Measurements from ENCODE around the gene PDSS1. TPM values are rescaled to one million over a fixed set of nuclear protein-coding genes. Genes with fewer than 3 reads are reported as not detected.

The PDSS1 gene
- total and polyA plus RNA-seq, 2 of the 13 experiments (the other 11 are each of a cell fraction or from before 2014, with no cell fraction given): 18.7 to 19.3 TPM

DNA sequence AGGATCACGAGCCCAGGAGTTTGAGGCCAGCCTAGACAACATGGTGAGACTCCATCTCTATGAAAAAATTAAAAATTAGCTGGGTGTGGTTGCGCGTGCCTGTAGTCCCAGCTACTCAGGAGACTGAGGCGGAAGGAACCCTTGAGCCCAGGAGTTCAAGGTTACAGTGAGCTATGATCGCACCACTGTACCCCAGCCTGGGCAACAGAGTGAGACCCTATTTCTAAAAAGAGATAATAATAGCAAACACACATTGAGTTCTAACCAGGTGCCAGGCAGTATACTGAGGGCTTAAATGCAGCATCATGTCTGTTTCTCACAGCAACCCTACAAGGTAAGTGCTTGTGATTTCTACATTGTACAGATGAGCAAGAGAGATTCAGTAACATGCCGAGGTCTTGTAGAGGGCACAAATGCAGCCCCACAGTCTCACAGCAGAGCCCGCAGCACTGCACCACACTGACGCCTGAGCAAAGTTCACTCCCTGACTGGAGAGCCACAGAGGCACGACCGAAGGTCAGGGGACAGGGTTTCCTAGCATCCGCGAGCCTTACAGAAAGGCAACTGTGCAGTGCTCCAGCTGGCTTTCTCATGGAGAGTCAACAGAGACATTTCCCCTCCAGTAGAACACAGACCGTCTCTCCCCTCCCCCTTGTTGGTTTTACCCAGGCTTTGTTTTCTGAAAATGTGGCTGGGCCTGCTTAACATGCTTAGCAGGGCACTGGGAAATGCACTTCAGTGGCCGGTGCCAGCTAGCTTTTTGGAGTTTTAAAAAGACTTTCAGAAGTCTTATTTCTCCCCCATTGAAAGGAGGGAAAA is 36.5 kb downstream of the PDSS1 start (continued):
- TF ChIP-seq ZNF766 (CRISPR knock-in tag; IDR thresholded peaks at IDR 0.05; ENCODE audit: borderline replicate concordance) (no peak), TRAFD1 (CRISPR knock-in tag; IDR thresholded peaks at IDR 0.05; ENCODE audit: borderline replicate concordance) (no peak), NR2F1 (CRISPR knock-in tag; IDR thresholded peaks at IDR 0.05) (peak; percentile 63 to 76; a peak in 3 of 4 replicates), SSRP1 (CRISPR knock-in tag; IDR thresholded peaks at IDR 0.05) (0 out of 2 replicates have a peak, but pooled peaks have one; percentile 53), ZFP62 (CRISPR knock-in tag; IDR thresholded peaks at IDR 0.05) (no peak), ZNF563 (CRISPR knock-in tag; IDR thresholded peaks at IDR 0.05) (no peak), HOXA3 (CRISPR knock-in tag; IDR thresholded peaks at IDR 0.05) (peak; percentile 77), CBFB (CRISPR knock-in tag; IDR thresholded peaks at IDR 0.05) (0 out of 2 replicates have a peak, but pooled peaks have one; percentile 31), ZNF17 (CRISPR knock-in tag; IDR thresholded peaks at IDR 0.05) (no peak), ZFP41 (CRISPR knock-in tag; IDR thresholded peaks at IDR 0.05; ENCODE audit: borderline replicate concordance) (no peak), FOXP1 (IDR thresholded peaks at IDR 0.05) (no peak), FOXP1 (CRISPR knock-in tag; IDR thresholded peaks at IDR 0.05) (peak; percentile 66), RBM39 (IDR thresholded peaks at IDR 0.05; ENCODE audit: low read depth, low read length, poor library complexity, severe bottlenecking) (no peak), SOX13 (IDR thresholded peaks at IDR 0.05) (peak; percentile 71; the same call in 1 of the 2 replicates), SOX13 (CRISPR knock-in tag; conservative IDR thresholded peaks at IDR 0.05 in 1 of 2, IDR thresholded peaks at IDR 0.05 in 1 of 2) (peak in 1 of 2 experiments; percentile 89; a peak in 2 of 4 replicates), RXRA (CRISPR knock-in tag; IDR thresholded peaks at IDR 0.05) (peak; percentile 88; the same call in 1 of the 2 replicates), HBP1 (CRISPR knock-in tag; IDR thresholded peaks at IDR 0.05; ENCODE audit: low read depth) (no peak), HDAC6 (IDR thresholded peaks at IDR 0.05; ENCODE audit: low read depth, low read length) (no peak), FOXO1 (CRISPR knock-in tag; IDR thresholded peaks at IDR 0.05) (peak; percentile 86), NFE2L2 (IDR thresholded peaks at IDR 0.05; ENCODE audit: low read length) (no peak), ZNF605 (CRISPR knock-in tag; IDR thresholded peaks at IDR 0.05) (peak; percentile 14; the same call in 1 of the 2 replicates)
- TF ChIP-seq, protein P1, sequence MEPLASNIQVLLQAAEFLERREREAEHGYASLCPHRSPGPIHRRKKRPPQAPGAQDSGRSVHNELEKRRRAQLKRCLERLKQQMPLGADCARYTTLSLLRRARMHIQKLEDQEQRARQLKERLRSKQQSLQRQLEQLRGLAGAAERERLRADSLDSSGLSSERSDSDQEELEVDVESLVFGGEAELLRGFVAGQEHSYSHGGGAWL (CRISPR knock-in tag; IDR thresholded peaks at IDR 0.05): no peak
- TF ChIP-seq, protein P2, sequence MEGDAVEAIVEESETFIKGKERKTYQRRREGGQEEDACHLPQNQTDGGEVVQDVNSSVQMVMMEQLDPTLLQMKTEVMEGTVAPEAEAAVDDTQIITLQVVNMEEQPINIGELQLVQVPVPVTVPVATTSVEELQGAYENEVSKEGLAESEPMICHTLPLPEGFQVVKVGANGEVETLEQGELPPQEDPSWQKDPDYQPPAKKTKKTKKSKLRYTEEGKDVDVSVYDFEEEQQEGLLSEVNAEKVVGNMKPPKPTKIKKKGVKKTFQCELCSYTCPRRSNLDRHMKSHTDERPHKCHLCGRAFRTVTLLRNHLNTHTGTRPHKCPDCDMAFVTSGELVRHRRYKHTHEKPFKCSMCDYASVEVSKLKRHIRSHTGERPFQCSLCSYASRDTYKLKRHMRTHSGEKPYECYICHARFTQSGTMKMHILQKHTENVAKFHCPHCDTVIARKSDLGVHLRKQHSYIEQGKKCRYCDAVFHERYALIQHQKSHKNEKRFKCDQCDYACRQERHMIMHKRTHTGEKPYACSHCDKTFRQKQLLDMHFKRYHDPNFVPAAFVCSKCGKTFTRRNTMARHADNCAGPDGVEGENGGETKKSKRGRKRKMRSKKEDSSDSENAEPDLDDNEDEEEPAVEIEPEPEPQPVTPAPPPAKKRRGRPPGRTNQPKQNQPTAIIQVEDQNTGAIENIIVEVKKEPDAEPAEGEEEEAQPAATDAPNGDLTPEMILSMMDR (CRISPR knock-in tag; IDR thresholded peaks at IDR 0.05): peak; percentile 40
- TF ChIP-seq, protein P3, sequence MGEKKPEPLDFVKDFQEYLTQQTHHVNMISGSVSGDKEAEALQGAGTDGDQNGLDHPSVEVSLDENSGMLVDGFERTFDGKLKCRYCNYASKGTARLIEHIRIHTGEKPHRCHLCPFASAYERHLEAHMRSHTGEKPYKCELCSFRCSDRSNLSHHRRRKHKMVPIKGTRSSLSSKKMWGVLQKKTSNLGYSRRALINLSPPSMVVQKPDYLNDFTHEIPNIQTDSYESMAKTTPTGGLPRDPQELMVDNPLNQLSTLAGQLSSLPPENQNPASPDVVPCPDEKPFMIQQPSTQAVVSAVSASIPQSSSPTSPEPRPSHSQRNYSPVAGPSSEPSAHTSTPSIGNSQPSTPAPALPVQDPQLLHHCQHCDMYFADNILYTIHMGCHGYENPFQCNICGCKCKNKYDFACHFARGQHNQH (CRISPR knock-in tag; IDR thresholded peaks at IDR 0.05): peak; percentile 88; the same call in 1 of the 2 replicates

Data from HepG2 (cell line).